Daoy (cell line): ENCODE measurements around the gene A4GALT. TPM values are rescaled to one million over a fixed set of nuclear protein-coding genes. Genes with fewer than 3 reads are reported as not detected.
"Not testable (repeated sequence)": the region's sequence is repeated elsewhere in the genome, so short reads cannot be mapped to it uniquely, and the experiment has no call there.

ENCODE experiments used
- DNase-seq: peaks from one replicate; pipeline ENCODE4 v3.0.0-alpha.2; 2015; ENCODE audit warnings: low read depth
- total RNA-seq: library from RNA; depleted of rRNA; stranded (reverse); fragments of >200 nt; shearing (Covaris generic); gene quantifications from 2 replicates; pipeline ENCODE4 v1.2.3, GENCODE V29; 2014; rRNA removed

Gene A4GALT, protein sequence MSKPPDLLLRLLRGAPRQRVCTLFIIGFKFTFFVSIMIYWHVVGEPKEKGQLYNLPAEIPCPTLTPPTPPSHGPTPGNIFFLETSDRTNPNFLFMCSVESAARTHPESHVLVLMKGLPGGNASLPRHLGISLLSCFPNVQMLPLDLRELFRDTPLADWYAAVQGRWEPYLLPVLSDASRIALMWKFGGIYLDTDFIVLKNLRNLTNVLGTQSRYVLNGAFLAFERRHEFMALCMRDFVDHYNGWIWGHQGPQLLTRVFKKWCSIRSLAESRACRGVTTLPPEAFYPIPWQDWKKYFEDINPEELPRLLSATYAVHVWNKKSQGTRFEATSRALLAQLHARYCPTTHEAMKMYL
- 3.5 and 5.6 TPM in 2 replicates for total RNA-seq

DNA sequence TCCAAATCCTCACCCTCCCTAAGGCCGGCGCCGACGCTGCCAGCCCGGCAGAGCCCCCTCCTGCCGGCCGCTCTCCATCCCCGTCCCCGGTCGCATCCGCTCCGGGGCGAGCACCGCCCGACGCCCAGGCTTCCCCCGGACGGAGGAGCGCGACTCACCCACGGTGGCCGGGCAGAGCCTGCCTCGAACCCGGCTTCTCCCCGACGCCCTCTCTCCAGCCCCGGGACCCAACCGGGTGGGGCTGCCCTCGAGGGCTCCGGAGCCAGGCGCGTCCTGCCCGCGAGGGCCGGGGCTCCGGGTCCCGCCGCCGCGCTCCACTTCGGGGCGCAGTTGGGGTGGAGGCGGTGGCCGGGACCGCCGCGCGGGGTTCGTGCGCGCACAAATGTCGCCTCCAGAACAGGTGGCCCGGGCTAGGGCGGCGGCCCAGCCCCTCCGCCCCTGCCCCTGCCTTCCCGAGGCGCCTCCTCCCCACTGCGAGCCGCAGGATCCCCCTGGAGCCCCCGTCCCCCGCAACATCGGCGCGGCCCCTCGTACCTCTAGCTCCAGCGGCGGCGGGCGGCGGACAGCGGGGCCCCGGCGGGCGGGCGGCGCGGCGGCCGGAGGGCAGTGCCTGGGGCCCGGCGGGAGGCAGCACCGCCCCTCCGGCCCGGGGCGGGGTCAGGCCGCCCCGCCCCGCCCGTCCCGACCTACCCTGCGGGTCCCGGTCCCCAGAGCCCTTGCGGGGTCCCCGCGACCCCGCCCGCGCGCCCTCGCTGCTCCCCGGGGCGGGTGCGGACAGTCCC, at the start of gene A4GALT:
A4GALT (minus strand) TSS at position 608 of the 782 bp plus-strand sequence. CDS start 26,919 bp downstream, outside the sequence.
- no peak for DNase-seq

DNA sequence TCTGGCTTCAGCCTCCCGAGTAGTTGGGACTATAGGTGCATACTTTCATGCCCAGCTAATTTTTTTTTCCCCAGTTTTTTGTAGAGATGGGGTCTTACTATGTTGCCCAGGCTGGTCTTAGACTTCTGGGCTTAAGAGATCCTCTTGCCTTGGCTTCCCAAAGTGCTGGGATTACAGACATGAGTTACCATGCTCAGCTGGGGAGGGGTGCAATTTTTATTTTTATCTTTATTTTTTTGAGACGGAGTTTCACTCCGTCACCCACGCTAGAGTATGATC, 49.7 kb upstream of the A4GALT start:
- DNase-seq = no peak

DNA sequence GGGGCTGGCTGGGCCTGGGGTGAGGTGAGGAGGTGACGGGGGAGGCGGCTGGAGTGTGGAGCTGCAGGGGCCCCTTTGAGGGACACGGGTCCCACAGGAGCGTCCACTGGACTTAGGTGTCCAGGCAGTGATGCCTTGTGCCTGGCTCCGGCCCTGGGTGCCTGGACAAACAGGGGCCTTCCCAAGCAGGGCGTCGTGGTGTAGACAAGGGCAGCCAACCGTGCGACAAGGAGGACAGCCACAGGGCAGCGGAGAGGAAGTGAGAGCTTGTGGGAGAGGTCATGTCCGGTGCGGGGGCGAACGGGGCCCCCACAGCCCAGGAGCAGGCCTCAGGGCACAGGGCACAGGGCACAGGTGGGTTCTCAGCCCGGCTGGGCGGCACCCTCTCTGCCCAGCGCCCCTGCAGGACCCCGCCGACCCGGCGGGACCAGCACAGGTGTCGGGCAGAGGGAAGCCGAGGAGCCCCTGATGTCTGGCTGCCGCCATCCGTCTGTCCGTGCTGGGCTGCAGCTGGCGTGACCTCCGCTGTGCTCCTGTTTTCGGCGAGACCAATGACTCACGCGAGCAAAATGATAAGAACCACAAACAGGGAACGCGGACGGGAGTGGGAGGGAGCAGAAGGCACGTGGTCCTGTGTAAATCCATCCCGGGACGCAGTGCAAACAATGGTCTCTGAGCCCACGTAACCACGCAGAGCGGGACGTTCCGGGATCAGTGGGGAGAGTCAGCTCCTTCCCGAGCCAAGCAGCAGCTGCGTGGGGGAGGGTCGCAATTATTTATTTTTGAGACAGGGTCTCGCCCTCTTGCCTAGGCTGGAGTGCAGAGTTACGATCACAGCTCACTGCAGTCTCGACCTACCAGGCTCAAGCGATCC, 49.1 kb upstream of the A4GALT start:
- peak; percentile 74 for DNase-seq

DNA sequence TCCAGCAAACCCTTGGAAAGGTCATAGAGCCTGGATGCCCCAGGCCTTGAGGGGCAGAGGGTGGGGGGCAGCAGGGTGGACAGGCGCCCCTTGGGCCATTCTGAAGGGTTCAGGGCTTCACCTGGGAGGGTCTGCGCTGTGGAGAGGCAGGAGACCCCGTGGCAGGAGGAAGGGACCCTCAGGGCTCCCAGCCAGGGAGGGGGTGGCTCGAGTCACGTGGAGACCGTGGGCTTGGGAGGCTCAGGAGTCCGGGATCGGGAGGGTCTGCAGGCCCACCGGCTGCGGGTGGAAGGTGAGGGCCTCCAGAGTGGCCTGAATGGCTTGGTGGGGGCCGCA, 48.5 kb upstream of the A4GALT start:
- no peak for DNase-seq

DNA sequence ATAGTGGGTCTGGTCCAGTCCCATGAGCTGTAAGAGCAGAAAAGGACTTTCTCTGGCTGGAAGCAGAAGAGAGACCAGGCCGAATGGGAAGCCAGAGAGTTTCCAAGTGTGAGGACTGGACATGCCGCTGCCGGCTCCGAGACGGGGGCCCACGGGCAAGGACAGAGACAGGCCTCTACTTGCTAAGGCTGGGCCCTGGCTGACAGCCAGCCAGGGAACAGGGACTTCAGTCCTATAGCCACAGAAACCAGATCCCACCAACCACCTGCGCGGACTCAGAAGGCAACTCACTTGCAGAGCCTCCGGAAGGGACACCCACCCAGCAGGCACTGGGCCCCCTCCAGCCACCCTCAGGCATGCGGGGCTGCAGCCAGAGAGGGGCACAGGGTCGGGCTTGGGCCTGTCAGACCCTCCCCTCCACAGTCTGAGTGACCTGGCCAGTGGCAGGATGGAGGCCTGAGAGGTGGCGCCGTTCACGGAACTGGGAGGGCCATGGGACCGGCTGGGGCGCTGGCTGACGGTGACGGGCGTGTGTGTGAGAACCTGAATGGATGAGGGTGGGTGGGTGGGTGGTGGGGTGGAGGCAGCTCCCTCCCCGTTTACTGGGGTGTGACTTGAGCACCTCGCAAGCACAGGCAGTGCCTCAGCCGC, 47.8 kb upstream of the A4GALT start:
- DNase-seq = no peak

DNA sequence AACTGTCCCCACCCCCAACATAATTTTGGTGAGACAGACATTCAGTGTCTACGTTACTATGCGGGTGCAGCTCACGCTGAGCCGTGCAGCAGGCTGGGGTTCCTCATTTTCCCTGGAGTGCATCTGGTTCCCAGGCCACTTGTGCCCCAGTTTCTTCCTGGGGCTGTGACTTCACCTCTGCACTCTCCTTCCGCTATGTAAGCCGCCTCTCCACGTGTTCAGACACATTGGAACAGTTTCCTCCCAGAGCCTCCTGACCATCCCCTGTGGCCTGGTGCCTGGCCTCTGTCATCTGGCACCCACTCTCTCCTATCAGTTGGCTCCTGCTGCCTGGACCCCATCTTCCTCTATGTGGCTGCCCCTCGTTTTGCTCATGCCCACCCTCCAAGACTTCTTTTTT, 46.2 kb upstream of the A4GALT start:
- DNase-seq = no peak

DNA sequence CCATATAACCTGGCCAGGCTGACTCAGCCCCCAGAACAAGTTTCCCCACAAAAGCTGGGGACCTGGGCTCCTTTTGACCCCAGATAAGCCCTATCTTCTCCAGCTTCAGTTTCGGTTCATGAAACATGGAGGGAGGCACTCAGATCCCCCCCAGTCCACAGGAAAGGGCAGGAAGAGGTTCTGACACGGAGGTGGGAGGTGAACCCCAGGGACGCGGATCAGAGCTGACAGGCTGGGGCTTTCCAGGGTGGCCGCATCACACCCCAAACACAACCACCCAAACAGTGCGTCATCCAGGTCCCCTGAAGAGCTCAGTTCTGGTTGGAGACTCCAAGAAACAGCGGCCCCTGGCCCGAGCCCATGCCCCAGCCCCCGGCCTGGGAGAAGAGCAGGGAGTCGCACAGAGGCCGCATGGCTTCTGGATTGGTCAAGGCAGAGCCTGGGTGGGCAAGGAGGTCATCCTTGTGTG, 44.3 kb upstream of the A4GALT start:
- peak; percentile 44 for DNase-seq

DNA sequence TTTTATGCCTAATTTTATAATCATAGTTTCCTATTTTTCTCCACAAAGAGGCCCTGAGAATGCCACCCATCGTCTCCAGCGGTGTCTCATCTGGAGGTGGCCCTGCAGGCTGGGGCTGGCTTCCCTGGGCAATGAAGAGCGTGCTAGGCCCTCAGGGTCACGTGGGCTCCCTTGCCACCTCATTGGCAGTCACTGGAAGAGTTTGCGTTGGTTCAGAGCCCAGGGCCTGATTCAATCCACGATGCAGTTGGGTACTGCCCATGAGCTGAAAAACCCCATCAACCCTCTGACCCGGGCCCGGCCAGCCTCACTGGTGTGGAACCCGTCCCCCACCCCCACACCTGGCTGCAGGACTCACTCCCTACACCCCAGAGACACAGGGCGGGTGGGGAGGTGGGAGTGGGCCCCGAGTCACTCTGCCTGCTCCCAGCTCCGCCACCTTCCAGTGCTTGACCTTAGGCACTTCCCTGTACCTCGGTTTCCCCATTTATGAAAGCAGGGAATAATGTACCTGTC, 43.4 kb upstream of the A4GALT start:
- no peak for DNase-seq

DNA sequence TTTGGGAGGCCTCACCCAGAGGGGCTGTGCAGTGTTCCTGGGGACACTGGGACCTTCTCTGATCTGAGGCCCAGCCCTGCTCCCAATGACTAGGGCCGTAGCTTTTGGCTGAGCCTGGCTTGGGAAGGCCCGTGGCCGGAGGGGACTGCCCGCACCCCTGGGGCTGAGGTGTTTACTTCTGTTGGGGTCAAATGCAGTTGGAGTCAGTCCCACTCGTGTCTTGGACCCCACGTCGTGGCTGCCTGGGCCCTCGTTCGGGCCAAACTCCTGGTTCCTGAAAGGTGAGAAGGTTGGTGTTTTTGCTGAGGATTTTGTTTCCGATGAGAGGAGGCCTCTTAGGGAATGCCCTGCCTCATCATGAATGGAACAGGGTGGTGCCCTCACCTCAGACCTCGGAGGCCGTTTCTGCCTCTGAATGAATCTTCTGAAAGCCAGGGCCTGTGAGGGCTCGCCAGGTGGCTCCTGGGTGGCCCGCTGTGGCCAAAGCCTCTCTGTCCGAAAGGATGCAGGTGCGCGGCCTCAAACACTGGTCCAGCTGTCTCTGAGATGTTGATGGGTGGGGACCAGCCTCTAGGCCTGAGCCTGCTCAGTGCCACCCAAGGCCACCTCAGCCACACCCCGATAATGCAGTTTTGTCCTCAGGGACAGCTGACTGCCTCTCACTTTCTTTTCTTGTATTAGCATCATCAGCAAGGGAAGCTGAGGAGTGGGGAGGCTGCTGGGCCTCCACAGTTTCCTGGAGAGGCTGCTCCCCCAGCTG, 40.3 kb upstream of the A4GALT start:
- no peak for DNase-seq

DNA sequence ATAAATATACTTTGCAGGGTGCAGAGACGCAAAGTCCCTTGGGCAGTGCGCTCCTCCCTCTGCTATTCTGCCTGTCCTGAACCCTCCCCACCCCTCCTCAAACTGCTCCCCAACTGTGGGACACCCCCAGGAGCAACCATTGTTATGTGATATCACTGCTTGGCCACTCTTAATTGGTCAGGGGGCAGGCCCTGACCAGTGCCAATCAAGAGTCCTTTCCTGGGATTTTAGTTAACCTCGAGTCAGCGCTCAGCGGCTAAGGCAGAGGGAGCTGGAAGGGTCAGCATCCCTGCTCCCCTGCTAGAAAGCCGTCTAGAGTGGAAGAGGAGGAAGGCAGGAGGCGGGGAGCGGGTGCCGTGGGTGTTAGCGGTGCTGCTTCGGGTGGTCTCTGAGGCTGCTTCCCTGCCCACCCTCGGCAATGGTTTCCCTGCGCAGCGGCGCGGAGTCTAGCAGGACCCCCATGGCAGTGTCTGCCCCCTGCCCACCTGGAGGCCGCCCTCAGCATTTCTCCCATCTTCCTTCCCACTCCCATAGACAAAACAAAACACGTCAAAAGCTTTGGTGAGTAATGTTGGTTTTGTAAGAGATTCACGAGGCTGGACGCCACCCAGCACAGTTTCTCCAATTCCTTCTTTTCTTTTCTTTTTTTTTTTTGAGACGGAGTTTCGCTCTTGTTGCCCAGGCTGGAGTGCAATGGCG, 38.4 kb upstream of the A4GALT start:
- DNase-seq = no peak

DNA sequence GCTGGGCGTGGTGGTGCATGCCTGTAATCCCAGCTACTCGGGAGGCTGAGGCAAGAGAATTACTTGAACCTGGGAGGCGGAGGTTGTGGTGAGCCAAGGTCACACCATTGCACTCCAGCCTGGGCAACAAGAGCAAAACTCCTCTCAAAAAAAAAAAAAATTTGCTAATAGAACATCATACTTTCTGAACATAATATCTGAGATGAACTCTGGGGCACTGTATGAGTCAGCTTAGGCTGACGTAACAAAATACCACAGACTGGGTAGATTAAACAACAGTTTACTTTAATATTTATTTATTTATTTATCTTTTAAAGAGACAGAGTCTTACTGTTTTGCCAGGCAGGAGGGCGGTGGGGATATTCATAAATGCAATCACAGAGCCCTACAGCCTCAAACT, 34.9 kb upstream of the A4GALT start:
- DNase-seq = peak; percentile 38

DNA sequence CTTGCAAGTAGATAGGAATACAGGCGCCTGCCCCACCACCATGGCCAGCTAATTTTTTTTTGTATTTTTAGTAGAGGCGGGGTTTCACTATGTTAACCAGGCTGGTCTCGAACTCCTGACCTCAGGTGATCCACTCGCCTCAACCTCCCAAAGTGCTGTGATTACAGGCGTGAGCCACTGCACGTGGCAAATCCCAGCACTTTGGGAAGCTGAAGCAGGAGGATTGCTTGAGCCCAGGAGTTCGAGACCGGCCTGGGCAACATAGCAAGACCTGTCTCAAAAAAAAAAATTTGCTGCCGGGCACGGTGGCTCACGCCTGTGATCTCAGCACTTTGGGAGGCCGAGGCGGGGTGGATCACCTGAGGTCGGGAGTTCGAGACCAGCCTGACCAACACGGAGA, 34.5 kb upstream of the A4GALT start:
- not testable (repeated sequence) for DNase-seq

DNA sequence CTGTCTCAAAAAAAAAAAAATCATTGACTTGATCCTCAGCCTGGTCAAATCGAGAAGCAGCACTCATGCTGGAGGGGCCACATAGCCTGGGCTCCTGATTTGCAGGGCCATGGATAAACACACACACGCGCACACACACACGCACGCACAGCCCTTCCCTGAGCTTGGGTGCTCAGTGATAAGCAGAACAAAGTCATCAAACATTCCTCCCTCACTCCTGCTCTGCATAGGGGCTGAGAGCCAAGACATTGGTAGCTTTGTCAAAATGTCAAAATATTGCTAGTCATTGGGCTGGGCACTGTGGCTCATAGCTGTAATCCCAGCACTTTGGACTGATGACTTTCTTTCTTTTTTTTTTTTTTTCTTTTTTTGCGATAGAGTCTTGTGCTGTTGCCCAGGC, 34.0 kb upstream of the A4GALT start:
- peak; percentile 51 for DNase-seq

DNA sequence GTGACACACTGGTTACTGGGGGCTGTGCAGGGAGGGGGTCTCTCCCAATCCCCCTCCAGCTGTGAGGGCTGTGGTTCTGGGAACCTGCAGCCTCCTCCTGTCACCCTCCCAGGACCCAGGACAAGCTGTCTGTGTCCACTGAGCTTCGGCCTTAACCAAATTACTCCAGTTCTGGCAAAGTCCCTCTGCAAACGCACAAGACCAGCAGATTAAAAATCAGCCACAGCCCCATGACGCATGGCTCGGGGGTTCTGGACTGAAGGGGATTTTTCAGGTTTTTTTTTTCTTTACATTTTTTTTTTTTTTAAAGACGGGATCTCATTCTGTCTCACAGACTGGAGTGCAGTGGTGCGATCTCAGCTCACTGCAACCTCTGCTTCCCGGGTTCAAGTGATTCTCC, 32.2 kb upstream of the A4GALT start:
- DNase-seq = no peak

DNA sequence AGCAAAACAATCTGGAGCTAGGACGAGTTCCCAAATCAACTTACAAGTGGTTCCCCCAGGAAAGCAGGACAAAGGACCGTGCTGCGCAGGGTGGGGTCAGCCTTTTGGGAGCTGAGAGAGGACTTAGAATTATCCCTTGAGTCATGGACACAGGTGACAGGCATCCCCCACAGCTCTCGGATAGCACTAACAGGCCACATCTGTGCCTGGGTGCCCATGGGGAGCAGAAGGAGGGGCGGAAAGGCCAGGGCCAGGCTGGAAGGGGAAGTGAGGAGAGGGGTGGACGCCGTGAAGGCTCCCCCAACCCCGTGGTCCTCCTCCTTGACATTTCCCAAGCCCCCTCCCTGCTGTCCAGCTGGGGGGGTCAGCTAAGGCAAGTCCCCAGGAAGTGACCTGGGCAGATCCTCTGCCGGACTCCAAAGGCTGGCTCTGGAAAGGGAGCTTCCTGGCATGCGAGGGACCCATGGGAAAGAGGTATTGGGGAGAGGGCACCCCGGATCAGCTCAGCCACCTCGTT, 31.6 kb upstream of the A4GALT start:
- DNase-seq = no peak

DNA sequence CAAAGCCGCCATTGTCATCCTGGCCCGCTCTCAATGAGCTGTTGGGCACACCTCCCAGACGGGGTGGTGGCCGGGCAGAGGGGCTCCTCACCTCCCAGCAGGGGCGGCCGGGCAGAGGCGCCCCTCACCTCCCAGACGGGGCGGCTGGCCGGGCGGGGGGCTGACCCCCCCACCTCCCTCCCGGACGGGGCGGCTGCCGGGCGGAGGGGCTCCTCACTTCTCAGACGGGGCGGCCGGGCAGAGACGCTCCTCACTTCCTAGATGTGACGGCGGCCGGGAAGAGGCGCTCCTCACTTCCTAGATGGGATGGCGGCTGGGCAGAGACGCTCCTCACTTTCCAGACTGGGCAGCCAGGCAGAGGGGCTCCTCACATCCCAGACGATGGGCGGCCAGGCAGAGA, 29.8 kb upstream of the A4GALT start:
- DNase-seq = not testable (repeated sequence)

DNA sequence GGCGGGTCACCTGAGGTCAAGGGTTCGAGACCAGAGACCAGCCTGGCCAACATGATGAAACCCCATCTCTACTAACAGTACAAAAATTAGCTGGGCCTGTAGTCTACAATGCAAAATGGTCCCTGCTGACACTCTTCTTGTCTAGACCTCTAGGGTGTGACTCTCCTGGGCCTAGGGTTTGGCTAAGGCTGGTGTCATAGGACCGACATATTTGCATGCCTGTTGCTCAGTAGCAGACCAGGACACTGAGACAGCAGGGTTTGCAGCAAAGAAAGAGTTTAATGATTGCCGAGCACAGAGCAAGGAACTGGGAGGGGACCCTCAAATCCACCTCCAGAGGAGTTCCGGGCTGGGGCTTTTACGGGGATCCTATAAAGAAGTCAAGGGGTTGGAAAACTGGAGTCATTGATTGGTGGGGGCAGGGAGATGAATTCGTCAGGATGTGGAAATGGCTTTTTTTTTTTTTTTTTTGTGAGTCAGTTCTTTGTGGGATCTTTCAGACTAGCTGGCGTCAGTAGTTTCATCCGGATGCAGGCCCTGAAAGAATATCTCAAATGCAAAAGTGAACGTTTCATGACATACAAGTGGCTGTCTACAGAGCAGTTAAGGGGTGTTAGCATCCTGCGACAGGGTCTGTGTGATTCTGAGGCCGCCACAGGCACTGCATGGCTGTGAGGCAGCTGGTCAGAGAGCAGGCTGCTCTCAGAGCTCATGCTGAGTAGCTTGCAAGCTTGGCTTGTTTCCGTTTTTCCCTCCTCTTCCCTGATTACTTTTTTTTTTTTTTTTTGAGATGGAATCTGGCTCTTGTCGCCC, 27.2 kb upstream of the A4GALT start:
- peak; percentile 71 for DNase-seq

DNA sequence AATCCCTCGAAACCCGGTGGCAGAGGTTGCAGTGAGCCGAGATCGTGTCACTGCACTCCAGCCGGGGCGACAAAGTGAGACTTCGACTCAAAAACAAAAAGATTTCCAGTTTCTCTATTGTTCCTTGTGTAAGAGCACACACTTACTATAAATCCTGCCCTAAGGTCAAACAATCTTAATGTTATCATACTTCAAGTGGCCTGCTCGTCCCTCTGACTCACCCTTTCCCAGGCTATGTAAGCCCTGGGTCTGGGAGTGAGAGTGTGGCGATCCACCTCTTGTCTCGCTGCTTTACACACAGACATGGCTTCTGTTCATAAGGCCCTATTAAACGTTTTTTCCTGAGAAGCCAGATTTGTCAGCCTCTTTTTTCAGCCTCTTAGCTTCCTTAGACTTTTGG, 24.4 kb upstream of the A4GALT start:
- DNase-seq = peak; percentile 79

DNA sequence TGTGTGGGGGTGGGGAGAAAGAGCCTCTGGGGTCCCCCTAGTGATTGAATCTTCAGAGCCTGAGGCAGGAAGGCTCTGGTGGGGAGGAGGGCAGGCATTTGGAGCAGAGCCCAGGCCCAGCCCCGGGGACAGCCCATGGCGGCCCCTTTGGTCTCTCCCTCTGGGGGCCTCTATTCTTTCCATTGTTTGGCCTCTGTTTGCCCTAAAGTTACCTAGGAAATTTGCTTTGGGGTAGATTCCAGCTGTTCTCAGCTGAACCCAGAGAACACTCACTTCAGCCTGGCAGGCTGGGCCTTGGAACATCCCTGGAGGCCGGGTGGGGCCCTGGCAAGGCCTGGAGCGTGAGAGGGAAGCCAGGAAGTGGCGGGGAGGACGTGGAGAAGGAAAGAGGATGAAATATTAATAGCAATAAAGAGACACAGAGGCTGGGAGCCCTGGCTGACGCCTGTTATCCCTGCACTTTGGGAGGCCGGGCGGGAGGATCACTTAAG, 22.9 kb upstream of the A4GALT start:
- DNase-seq = peak; percentile 86
